ENCODE results near the gene ADCY7.

ADCY7 gene

GRCh38 chr16:50282955-50283631 lies 16.7 kb downstream of the ADCY7 start:
- DNase-seq: peak in 3 of 4 experiments; percentile 35 to 50 (median 49)

- DNase-seq: peak; percentile 38 to 77 (median 65)
Observed at GRCh38 chr16:50284131-50284911, 18.0 kb downstream of the ADCY7 start.

DNA sequence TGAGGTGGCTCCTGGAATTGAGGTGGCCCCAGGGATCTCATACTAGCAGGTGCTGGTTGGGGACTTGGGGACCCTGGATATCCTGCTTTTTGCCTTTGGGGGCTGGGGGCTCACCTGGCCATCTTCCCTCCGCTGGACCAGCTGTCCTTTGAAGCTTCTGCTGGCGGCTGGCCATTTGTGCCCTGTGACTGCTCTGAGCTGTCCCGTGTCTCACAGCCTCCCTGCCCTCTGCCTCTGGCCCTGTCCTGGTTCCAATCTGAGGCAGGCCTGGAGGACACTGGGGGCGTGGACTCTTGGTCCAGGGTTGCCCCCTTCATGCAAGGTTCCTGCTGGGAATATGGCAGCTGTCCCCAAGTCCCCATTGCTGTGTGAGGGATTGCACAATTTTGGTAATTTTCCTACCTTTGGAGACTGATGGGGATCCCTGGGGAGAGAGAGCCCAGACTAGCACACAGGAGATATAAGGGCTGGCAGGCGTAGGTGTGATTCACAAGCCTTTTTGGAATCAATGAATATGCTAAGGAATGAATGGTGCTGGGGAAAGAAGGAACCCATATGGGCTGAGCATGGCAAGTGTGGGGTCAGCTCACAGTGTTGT lies 19.2 kb downstream of the ADCY7 start:
- DNase-seq: no peak

DNA sequence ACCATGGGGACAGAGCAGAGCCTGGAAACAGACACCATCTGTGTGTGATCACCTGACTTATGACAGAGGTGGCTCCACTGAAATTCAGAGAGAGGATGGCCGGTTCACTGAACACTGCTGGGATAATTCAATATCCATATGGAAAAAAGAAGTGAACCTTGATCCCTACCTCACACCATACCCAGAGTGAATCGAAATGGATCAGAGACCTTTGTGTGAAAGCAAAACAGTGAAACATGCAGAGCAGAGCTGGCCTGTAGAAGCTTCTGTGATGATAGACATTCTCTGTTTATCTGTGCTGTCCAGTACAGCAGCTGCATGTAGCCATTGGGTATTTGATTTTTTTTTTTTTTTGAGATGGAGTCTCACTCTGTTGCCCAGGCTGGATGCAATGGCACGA lies 20.3 kb downstream of the ADCY7 start:
- no peak for DNase-seq

DNA sequence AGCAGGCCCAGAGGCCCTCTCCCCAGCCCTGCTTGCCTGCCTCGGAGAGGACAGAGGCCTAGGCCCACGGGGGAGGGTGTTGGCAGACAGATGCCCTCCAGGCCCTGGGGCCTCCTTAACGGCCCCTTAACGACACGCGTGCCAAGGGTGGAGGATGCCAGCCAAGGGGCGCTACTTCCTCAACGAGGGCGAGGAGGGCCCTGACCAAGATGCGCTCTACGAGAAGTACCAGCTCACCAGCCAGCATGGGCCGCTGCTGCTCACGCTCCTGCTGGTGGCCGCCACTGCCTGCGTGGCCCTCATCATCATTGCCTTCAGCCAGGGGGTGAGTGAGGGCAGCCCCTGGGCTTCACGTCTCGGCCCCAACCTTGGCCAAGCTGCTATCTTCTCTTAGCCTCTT lies 21.7 kb downstream of the ADCY7 start:
- no peak for DNase-seq

DNA sequence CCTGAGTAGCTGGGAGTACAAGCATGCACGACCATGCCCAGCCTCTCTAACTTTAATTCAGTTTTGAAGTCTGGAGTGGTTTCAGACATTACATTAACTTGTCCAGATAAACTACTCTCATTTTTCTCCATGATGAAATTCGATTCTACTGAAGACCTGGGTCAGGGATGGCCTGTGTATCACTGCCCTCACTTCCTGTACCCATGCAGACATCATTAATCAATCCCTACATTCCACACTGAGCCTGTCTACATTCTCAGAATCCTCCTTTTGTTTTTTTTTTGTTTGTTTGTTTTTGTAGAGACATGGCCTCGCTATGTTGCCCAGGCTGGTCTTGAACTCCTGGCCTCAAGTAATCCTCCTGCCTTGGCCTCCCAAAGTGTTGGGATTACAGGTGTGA lies 22.6 kb downstream of the ADCY7 start:
- DNase-seq: no peak

DNA sequence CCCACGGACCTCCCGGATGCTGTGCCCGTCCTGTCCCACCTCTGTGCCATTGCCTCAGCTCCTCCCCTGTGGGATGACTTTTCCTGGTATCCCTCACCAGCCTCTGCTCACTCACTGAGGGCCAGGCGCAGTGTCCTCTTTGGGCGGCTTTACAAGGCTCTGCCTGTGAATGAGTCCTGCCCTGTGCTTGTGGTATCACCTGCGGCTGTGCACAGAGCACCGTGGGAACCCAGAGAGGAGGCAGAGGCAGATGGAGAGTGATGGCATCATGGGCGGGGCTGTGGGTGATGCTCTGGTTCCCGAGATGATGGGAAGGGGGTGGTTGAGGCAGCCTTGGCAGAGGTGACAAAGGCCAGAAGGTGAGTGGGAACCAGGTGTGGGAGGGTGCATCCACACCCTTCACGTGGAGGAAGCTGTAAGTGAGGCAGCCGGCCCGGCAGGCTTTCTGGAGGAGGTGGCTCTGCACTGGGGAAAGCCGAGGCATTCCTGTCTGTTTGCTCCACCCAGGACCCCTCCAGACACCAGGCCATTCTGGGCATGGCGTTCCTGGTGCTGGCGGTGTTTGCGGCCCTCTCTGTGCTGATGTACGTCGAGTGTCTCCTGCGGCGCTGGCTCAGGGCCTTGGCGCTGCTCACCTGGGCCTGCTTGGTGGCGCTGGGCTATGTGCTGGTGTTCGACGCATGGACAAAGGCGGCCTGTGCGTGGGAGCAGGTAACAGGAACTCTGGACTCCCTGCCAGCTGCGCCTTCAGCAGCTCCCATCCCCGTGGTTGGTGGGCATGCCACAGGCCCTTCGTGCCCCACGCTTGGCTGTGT lies 23.8 kb downstream of the ADCY7 start:
- DNase-seq: no peak

DNA sequence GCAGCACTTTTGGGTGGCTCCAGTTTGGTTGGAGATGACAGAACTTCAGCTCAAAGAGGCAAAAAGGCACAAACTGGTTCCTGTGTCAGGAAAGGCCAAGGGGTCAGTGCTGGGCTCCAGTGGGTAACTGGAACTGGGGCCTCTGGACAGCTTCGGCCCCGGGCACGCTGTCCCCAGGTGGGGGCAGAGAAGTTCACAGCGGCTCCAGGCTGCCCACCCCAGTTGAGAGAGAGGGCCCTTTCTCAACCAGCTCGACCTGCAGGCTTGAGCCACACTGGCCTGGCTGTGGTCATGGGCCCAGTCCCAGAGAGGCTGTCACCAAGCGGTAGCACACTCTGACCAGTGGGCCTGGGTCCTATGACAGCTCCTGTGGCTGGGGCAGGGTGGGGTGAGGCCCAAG lies 24.5 kb downstream of the ADCY7 start:
- no peak for DNase-seq

DNA sequence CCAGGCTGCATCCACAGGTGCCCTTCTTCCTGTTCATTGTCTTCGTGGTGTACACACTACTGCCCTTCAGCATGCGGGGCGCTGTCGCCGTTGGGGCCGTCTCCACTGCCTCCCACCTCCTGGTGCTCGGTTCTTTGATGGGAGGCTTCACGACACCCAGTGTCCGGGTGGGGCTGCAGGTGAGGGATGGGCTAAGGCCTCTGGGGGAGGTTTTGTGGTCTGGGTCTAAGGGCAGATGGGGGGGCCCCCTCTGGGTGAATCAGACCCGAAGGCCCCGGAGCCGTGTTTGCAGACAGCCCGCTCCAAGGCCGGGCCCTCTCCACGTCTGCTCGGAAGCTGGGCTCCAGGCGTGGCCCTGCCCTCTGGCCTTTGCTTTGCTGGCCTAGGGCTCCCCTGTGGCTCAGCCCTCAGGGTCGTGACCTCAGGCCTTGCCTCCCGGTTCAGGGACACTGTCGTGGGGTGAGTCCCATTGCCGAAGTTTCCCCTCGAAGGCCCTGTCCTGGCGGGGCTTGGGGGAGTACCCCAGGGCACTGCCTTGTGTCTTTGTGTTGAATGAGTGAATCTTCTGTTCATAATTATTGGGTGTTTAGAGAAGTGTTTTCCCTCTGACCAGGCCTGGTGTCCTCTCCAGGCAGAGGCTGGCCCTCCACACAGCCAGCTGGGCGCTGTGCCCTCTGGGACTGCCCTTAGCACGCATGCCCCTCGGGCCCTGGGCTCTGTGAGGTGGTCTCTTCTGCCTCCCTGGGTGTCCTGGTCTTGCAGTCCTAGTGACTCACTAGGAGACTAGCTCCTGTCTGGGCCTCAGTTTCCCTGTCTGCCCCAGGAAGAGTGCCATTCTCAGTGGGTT lies 25.6 kb downstream of the ADCY7 start:
- DNase-seq: no peak

DNA sequence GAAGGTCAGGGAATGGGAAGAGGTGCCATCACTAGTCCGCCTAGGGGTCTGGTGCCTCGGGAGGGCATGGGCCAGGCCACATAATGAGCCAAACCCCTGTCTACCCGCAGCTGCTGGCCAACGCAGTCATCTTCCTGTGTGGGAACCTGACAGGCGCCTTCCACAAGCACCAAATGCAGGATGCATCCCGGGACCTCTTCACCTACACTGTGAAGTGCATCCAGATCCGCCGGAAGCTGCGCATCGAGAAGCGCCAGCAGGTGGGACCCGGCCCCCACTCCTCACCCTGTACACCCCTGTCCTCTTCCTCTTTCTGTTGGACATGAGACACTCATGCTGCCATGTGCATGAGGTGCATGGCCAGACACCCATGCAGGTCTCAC lies 26.2 kb downstream of the ADCY7 start:
- no peak for DNase-seq

GRCh38 chr16:50293041-50293783 lies 26.9 kb downstream of the ADCY7 start:
- DNase-seq: no peak

DNA sequence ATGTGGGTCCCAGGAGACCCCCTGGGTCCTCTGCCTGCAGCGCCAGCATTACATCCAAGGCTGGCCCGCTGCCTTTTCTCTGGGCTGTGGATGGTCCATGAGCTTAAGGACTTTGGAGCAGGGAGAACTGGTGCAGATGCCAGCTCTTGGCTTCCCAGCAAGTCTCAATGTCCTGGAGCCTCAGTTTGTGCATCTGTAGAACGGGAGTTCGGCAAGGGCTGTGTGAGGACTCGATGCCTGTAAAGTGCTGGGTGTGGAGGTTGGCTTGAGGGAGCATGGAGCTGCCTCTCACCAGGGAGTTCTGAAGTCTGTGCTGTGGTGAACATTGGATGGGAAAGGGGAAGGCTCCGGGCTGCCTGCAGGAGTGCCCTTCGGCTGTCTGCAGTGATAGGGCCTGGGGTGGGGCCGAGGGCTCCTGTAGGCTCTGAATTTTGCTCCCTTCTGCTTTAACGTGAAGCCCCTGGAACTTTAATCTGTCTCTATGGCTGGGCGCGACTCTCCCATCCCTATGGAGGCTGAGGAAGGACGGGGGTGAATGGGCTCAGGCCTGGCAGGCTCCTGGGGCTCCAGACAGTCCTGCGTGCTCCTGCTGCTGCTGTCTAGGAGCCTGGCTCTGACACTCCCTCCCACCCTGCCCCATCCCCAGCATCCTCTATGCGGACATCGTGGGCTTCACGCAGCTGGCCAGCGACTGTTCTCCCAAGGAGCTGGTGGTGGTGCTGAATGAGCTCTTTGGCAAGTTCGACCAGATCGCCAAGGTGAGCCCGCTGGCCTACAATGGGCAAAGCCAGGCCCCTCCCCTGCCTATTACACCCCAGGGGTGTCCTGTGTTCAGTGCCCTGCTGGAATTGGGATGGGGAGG lies 27.9 kb downstream of the ADCY7 start:
- no peak for DNase-seq

DNA sequence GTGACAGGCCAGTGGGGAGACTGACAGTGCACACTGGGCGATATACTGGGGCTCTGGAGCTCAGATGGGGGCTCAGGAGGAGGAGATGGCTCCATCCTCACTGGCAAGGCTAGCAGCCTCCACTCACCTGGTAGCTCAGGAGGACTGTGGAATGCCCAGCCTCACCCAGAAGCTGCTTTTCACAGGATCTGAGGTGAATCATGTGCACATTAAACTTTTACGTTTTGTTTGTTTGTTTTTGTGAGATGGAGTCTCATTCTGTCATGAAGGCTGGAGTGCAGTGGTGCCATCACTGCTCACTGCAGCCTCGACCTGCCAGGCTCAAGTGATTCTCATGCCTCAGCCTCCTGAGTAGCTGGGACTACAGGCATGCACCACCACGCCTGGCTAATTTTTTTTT lies 28.6 kb downstream of the ADCY7 start:
- DNase-seq: no peak

GRCh38 chr16:50295541-50296132 lies 29.3 kb downstream of the ADCY7 start:
- DNase-seq: no peak

- no peak for DNase-seq
Observed at GRCh38 chr16:50296807-50297206, 30.5 kb downstream of the ADCY7 start.

GRCh38 chr16:50297301-50298074 lies 31.1 kb downstream of the ADCY7 start:
- DNase-seq: no peak

DNA sequence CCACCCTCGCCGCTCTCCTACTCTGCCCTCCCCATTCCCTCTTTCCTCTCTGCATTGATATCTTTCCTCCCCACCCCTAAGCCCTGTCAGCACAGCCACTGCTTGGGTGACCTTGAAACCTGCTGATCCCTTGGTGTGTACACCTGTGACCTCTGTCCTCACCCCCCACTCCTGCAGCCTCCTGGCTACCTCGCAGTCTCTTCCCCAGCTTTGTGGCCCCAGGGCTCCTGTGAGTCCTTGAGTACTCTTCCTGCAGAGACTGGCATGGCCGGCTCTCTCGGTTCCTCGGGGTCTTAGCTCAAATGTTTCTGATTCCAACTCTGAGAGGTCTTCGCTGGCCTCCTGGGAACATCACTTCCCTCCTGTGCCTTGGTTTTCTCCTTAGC lies 31.7 kb downstream of the ADCY7 start:
- DNase-seq: no peak

DNA sequence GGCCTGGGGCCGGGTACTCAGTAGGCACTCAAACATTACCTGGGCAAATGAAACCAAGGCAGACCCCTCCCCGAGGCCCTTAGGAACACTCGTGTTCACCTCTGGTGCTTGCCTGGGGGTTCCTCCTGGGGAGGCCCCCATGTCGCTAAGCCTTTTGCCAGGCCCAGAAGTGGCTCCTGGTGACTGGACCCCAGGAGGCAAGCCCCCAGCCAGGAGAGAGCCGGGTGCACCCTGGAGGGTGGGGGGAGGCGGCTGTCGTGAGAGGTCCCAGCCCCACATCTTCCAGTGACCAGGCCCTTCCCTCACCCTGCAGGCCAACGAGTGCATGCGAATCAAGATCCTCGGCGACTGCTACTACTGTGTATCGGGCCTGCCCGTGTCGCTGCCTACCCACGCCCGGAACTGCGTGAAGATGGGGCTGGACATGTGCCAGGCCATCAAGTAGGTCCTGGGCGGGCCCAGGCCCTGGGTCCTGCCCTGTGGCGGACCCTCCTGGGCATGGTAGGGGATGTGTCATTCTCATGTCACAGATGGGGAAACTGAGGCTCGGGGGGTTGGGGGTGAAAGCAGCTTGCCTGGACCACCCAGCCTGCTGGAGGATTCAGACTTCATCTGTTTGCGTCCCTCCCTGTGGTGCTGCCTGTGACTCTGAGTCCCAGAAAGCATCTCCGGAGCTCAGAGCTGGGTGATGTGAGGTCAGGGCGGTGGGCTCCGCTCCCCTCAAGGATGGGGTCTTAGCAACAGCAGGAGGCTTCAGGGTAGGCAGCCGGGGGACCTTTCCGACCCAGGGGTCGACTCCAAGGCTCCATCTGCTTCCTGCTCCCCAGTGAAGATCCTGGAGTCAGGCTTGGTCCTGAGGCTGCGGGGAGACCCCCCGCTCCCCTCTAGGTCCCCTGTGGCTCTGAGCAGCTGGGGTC lies 32.5 kb downstream of the ADCY7 start:
- no peak for DNase-seq

Data from suppressor macrophage (primary cell).